Sigmoid colon (tissue), 3 donors: ENCODE results near the gene KIF26B.

Experiments used
- POLR2A ChIP-seq, 2 donors: fragments of 450-650 bp; IDR thresholded peaks; one replicate each; pipeline ENCODE4 v1.6.1; 2016; ENCODE audit warnings: antibody characterized with exemption in 2 of 2, mild to moderate bottlenecking in 2 of 2, moderate library complexity in 2 of 2
- TF ChIP-seq, protein P1 (sequence below), 4 experiments: fragments of 450-650 bp in 3 of 4; fragments of 200-600 bp in 1 of 4; IDR thresholded peaks; one replicate each; pipeline ENCODE4 v1.5.1; 2016 to 2019; ENCODE audit warnings: antibody characterized with exemption in 4 of 4, mild to moderate bottlenecking in 3 of 4, moderate library complexity in 2 of 4

DNA sequence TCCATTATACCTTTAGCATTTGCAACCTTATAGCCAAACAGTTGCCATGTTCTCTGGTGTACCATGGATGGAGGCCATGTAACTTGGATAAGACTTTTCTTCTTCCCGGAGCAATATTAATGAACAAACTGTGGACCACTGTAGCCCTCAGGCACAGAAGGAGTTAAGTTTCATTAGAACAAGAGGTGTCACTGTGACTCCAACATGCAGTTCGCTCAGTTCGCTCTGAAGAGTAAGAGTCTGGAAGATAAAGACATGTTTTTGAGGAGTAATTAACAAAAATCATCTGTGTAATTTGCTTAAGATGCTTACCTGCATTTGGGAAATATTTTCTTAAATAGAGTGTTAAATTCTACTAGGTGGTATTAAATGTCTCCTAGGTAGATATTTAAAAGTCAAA lies 4.1 kb downstream of the KIF26B start:
- TF ChIP-seq, protein P1, sequence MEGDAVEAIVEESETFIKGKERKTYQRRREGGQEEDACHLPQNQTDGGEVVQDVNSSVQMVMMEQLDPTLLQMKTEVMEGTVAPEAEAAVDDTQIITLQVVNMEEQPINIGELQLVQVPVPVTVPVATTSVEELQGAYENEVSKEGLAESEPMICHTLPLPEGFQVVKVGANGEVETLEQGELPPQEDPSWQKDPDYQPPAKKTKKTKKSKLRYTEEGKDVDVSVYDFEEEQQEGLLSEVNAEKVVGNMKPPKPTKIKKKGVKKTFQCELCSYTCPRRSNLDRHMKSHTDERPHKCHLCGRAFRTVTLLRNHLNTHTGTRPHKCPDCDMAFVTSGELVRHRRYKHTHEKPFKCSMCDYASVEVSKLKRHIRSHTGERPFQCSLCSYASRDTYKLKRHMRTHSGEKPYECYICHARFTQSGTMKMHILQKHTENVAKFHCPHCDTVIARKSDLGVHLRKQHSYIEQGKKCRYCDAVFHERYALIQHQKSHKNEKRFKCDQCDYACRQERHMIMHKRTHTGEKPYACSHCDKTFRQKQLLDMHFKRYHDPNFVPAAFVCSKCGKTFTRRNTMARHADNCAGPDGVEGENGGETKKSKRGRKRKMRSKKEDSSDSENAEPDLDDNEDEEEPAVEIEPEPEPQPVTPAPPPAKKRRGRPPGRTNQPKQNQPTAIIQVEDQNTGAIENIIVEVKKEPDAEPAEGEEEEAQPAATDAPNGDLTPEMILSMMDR (IDR thresholded peaks at IDR 0.05) = no peak
- TF ChIP-seq POLR2A (IDR thresholded peaks at IDR 0.05) = no peak
